Adrenal gland (tissue), 5 donors: ENCODE data around the gene XYLT2.

Experiments used
- POLR2A ChIP-seq, 2 donors: fragments of 450-650 bp; IDR thresholded peaks; one replicate each; pipeline ENCODE4 v1.6.1; 2017; ENCODE audit warnings: antibody characterized with exemption in 2 of 2, mild to moderate bottlenecking in 2 of 2, moderate library complexity in 1 of 2
- TF ChIP-seq, protein P1 (sequence below), 6 experiments: fragments of 450-650 bp in 4 of 6; fragments of 200-600 bp in 2 of 6; sonication (generic) in 1 of 6; IDR thresholded peaks; 1 replicate in 5 of 6; 2 replicates in 1 of 6; pipeline versions ENCODE4 v1.5.1 to v1.8.0; 2016 to 2021; ENCODE audit warnings: antibody characterized with exemption in 6 of 6, mild to moderate bottlenecking in 2 of 6, moderate library complexity in 1 of 6
- donor health status: DM: no; HTN: no; CAD: no.

DNA sequence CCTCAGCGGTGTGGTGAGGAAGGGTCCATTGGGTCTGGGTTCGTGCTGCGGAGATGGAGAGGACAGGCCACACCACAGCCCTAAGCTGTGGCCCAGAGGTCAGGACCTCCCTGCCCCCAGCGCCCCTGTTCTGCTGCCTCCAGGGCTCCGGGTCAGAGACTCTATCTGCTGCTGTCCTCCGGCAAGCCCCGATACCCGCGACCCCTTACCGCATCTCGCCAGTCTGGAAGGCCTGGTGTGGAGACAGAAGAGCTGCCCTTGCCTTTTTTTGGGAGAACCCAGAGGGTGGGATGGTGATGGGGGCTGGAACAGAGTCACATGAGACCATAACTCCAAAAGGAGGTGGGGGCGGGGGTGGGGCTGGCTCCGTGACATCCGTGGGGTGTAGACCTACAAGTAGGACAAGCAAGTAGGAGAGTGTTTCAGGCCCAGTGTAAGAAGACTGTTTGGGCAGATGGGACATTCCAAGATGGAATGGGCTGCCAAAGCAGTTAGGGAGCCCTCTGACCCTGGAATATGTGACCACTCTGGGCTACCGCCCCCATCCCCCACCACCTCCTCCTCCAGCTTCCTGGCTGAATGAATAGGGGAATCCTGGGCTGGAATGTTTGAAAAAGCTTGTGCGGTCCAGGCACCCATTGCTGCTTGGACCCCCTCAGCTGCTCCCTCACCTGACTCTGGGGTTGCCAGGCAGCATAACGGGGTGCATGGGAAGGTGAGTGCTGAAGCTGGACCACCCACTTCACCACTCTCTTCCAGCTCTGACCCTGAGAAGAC is 1.4 kb downstream of the XYLT2 start:
- no peak for TF ChIP-seq POLR2A (IDR thresholded peaks at IDR 0.05)
- TF ChIP-seq, protein P1, sequence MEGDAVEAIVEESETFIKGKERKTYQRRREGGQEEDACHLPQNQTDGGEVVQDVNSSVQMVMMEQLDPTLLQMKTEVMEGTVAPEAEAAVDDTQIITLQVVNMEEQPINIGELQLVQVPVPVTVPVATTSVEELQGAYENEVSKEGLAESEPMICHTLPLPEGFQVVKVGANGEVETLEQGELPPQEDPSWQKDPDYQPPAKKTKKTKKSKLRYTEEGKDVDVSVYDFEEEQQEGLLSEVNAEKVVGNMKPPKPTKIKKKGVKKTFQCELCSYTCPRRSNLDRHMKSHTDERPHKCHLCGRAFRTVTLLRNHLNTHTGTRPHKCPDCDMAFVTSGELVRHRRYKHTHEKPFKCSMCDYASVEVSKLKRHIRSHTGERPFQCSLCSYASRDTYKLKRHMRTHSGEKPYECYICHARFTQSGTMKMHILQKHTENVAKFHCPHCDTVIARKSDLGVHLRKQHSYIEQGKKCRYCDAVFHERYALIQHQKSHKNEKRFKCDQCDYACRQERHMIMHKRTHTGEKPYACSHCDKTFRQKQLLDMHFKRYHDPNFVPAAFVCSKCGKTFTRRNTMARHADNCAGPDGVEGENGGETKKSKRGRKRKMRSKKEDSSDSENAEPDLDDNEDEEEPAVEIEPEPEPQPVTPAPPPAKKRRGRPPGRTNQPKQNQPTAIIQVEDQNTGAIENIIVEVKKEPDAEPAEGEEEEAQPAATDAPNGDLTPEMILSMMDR (IDR thresholded peaks at IDR 0.05), result no peak
